OCI-LY3 (cell line): Measurements from ENCODE around the gene ANK3.

Experiments used
- CTCF ChIP-seq: fragments of 200-600, 300-600 bp; sonication (generic); IDR thresholded peaks from 2 replicates; pipeline ENCODE4 v1.5.1; 2014; ENCODE audit warnings: antibody characterized with exemption, low read length, low read depth
- EZH2phosphoT487 ChIP-seq: fragments of 200-600 bp; shearing (Covaris generic); IDR thresholded peaks from 2 replicates; pipeline ENCODE4 v1.6.1; 2018; ENCODE audit warnings: antibody characterized with exemption, mixed run types, low read depth

- TF ChIP-seq CTCF: no peak
- TF ChIP-seq EZH2phosphoT487: no peak
These were observed 106.3 kb downstream of the ANK3 start for GRCh38 chr10:60283397-60283796.
